ENCODE results near the gene INPPL1. TPM values are rescaled to one million over a fixed set of nuclear protein-coding genes. Genes with fewer than 3 reads are reported as not detected.
A peak's percentile ranks its signal among the peaks of the same experiment; 100 is the strongest.
"Not testable (repeated sequence)": the region's sequence is repeated elsewhere in the genome, so short reads cannot be mapped to it uniquely, and the experiment has no call there.

The INPPL1 gene
- total RNA-seq, 2 donors from 2014 or later: 85.0 to 142 TPM

- Histone ChIP-seq H3K36me3 (no peaks in the 10 kb centered on the region), H3K27me3 (replicated peaks; ENCODE audit: insufficient read depth) (no peaks in the 10 kb centered on the region), H3K27ac (no peak overlapping the region), H3K4me1 (replicated peaks) (no peaks in the 10 kb centered on the region), H3K4me3 (no peak overlapping the region), H3K9me3 (no peaks in the 10 kb centered on the region)
- DNase-seq (ENCODE audit: low spot score): no peak
- no peak for TF ChIP-seq CTCF (IDR thresholded peaks at IDR 0.05)
- no peak for TF ChIP-seq POLR2AphosphoS5 (IDR thresholded peaks at IDR 0.05)
- TF ChIP-seq POLR2A (IDR thresholded peaks at IDR 0.05): no peak
- intact Hi-C loops (cut with DNase I): no loop called here
These were observed 19.7 kb upstream of the INPPL1 start for GRCh38 chr11:72204886-72205285.

- H3K27ac ChIP-seq; H3K9me3 ChIP-seq; DNase-seq (ENCODE audit: low spot score); H3K4me3 ChIP-seq; H3K36me3 ChIP-seq; H3K27me3 ChIP-seq (replicated peaks; ENCODE audit: insufficient read depth); H3K4me1 ChIP-seq (replicated peaks); intact Hi-C loops (cut with DNase I): not testable (repeated sequence)
- whole genome bisulfite sequencing: 86% methylated on average over 2 of the region's 2 CpGs
These were observed 17.8 kb upstream of the INPPL1 start for GRCh38 chr11:72206794-72207193.

DNA sequence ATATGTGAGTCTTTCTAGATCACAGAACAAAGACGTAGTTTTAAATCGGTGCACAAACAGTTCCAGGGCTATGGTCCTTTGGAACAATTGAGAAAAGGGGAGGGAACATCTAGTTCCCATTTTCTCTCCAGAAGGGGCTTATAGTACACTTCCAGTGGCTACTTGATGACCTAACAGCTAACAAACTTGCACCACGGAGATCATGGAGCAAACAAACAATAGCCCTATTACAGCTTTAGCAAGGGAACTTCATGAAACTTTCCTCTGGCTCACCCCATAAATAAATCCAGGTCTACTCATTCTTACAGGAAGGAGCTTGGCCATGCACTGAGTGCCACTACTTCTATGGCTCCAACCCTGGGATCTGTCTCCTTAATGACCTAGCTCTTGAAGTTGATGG lies 16.3 kb upstream of the INPPL1 start:
- intact Hi-C loops (cut with DNase I): no loop called here
- H3K4me3 ChIP-seq: no peak overlapping the region
- no peaks in the 10 kb centered on the region for H3K9me3 ChIP-seq
- H3K4me1 ChIP-seq (replicated peaks): no peaks in the 10 kb centered on the region
- no peak for DNase-seq (ENCODE audit: low spot score)
- 51% methylated on average over 3 of the region's 3 CpGs for WGBS
- H3K36me3 ChIP-seq: no peaks in the 10 kb centered on the region
- peak; percentile 33 for TF ChIP-seq POLR2AphosphoS5 (IDR thresholded peaks at IDR 0.05)
- TF ChIP-seq CTCF (IDR thresholded peaks at IDR 0.05): no peak
- H3K27me3 ChIP-seq (replicated peaks; ENCODE audit: insufficient read depth): no peaks in the 10 kb centered on the region
- H3K27ac ChIP-seq: no peak overlapping the region

DNA sequence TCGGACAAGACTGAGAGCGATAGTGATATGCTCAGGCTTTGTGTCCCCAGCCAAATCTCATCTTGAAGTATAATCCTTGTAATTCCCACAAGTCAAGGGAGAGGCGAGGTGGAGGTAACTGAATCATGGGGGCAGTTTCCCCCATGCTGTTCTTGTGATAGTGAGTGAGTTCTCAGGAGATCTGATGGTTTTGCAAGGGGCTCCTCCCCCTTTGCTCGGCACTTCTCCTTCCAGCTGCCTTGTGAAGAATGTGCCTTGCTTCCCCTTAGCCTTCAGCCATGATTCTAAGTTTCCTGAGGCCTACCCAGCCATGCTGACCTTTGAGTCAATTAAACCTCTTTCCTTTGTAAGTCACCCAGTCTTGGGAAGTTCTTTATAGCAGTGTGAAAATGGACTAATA lies 15.5 kb upstream of the INPPL1 start:
- DNase-seq (ENCODE audit: low spot score): no peak
- Histone ChIP-seq H3K27me3 (replicated peaks; ENCODE audit: insufficient read depth) (no peaks in the 10 kb centered on the region), H3K4me1 (replicated peaks) (no peaks in the 10 kb centered on the region), H3K9me3 (no peaks in the 10 kb centered on the region), H3K4me3 (no peak overlapping the region), H3K36me3 (no peaks in the 10 kb centered on the region), H3K27ac (no peak overlapping the region)
- no peak for TF ChIP-seq POLR2AphosphoS5 (IDR thresholded peaks at IDR 0.05)
- TF ChIP-seq POLR2A (IDR thresholded peaks at IDR 0.05): no peak
- TF ChIP-seq CTCF (IDR thresholded peaks at IDR 0.05): no peak
- intact Hi-C loops (cut with DNase I): no loop called here
- WGBS: 80% methylated on average over 4 of the region's 4 CpGs

GRCh38 chr11:72216638-72217037 lies 7.9 kb upstream of the INPPL1 start, which contains the start of gene FOLR2:
TSS of gene FOLR2 (plus strand) at chr11:72216794. CDS start at chr11:72218585, 1,791 bp downstream.
- no peaks in the 10 kb centered on the region for H3K4me1 ChIP-seq (replicated peaks)
- no peaks in the 10 kb centered on the region for H3K27me3 ChIP-seq (replicated peaks; ENCODE audit: insufficient read depth)
- intact Hi-C loops (cut with DNase I): no loop called here
- H3K36me3 ChIP-seq: no peaks in the 10 kb centered on the region
- no peak within 1 kb of the TSS for H3K27ac ChIP-seq
- 85% methylated on average over 6 of the region's 6 CpGs for WGBS
- H3K9me3 ChIP-seq: no peaks in the 10 kb centered on the region
- DNase-seq (ENCODE audit: low spot score): no peak
- H3K4me3 ChIP-seq: no peak within 1 kb of the TSS
- TF ChIP-seq POLR2A (IDR thresholded peaks at IDR 0.05) (no peak), CTCF (IDR thresholded peaks at IDR 0.05) (no peak), POLR2AphosphoS5 (IDR thresholded peaks at IDR 0.05) (no peak)

Measured in prostate gland (tissue), 2 donors.